ENCODE measurements around the gene MUC5AC.

MUC5AC gene

DNA sequence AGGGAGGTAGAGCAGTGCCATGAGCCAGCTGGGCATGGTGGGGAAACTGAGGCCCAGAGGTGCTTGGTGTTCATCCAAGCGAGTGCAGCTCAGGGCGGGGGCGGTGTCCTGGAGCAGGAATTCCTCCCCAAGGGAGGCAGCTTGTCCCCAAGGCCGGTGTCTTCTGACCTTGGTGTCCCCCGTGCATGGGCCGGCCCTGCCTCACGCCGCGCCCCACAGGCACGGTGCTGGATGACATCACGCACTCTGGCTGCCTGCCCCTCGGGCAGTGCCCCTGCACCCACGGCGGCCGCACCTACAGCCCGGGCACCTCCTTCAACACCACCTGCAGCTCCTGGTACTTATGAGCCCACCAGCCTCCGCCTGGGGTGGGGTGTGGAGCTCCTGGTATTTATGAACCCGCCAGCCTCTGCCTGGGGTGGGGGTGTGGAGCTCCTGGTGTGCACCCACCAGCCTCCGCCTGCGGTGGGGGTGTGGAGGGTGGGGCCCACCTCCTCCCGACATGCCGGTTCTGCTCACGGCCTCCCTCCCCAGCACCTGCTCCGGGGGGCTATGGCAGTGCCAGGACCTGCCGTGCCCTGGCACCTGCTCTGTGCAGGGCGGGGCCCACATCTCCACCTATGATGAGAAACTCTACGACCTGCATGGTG lies 71.8 kb downstream of the MUC5AC start:
- TF ChIP-seq NFRKB (IDR thresholded peaks at IDR 0.05): no peak
- TF ChIP-seq BHLHE40 (IDR thresholded peaks at IDR 0.05; ENCODE audit: borderline replicate concordance): no peak
- no peak for TF ChIP-seq FOXA1 (IDR thresholded peaks at IDR 0.05)
- TF ChIP-seq SP1 (IDR thresholded peaks at IDR 0.05): no peak
- CTCF ChIA-PET: no interaction called here
- POLR2A ChIA-PET: no interaction called here
- DNase-seq (ENCODE audit: extremely low spot score): no peak

DNA sequence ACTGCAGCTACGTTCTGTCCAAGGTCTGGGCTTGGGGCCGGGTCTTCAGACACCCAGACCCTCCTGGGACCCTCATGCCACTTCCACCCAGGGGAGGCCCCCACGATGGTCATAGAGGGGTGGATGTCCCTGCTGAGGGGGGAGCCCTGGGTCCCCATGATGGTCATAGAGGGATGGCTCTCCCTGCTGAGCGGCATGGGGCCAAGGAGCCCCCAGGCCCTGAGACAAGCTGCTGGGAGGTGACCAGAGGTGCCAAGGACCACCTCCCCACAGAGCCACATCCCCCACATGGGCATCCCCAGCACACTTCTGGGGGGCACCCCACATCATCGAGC lies 72.3 kb downstream of the MUC5AC start:
- POLR2A ChIA-PET: no interaction called here
- CTCF ChIA-PET: no interaction called here
- TF ChIP-seq HDGF (IDR thresholded peaks at IDR 0.05; ENCODE audit: borderline replicate concordance): no peak
- no peak for TF ChIP-seq SP1 (IDR thresholded peaks at IDR 0.05)
- no peak for TF ChIP-seq CTBP1 (IDR thresholded peaks at IDR 0.05; ENCODE audit: borderline replicate concordance)
- TF ChIP-seq NFRKB (IDR thresholded peaks at IDR 0.05): no peak
- TF ChIP-seq FOXK2 (IDR thresholded peaks at IDR 0.05): no peak
- TF ChIP-seq SUZ12 (IDR thresholded peaks at IDR 0.05): no peak
- no peak for DNase-seq (ENCODE audit: extremely low spot score)

DNA sequence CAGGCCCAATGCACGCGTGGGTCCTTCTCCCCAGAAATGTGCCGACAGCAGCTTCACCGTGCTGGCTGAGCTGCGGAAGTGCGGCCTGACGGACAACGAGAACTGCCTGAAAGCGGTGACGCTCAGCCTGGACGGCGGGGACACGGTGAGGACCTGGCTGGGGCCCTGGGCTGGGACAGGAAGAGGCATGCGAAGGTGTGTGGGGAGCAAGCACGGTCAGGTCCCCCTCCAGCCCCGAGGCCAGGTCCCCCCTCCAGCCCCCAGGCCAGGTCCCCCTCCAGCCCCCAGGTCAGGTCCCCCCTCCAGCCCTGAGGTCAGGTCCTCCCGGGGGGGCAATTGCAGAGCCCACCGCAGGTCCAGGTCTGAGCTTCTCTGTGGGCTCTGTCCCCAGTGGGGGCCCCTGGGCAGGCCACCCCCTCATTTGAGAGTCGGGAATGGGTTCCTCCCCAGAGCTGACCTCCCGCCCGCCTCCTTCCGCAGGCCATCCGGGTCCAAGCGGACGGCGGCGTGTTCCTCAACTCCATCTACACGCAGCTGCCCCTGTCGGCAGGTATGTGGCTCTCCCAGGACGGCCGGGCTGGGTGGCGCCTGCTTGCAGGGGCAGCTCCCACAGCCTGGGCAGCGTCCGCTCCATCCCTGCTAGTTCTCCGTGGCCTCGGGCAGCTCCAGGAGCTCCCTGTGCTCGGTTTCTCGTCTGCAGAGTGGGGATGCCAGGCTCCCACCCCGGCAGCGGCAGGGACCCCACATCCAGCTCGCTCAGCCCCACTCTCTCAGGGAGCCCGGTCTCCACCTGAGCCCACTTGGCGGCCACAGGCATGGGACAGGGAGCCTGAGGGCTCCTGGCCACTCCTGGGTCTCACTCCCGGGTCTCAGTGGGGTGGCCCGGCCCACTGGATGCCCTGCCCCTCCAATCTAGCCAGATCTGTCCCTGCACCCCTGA lies 73.0 kb downstream of the MUC5AC start:
- no peak for DNase-seq (ENCODE audit: extremely low spot score)
- no peak for TF ChIP-seq SP1 (IDR thresholded peaks at IDR 0.05)
- no peak for TF ChIP-seq LEF1 (IDR thresholded peaks at IDR 0.05; ENCODE audit: borderline replicate concordance)
- no peak for TF ChIP-seq L3MBTL2 (conservative IDR thresholded peaks at IDR 0.05)
- no peak for TF ChIP-seq ZNF384 (IDR thresholded peaks at IDR 0.05)
- TF ChIP-seq SUZ12 (IDR thresholded peaks at IDR 0.05): no peak
- TF ChIP-seq BHLHE40 (IDR thresholded peaks at IDR 0.05; ENCODE audit: borderline replicate concordance): no peak
- TF ChIP-seq FOXK2 (IDR thresholded peaks at IDR 0.05): no peak
- no peak for TF ChIP-seq ELF4 (IDR thresholded peaks at IDR 0.05)
- no peak for TF ChIP-seq FOXA1 (IDR thresholded peaks at IDR 0.05)
- POLR2A ChIA-PET: no interaction called here
- CTCF ChIA-PET: no interaction called here

DNA sequence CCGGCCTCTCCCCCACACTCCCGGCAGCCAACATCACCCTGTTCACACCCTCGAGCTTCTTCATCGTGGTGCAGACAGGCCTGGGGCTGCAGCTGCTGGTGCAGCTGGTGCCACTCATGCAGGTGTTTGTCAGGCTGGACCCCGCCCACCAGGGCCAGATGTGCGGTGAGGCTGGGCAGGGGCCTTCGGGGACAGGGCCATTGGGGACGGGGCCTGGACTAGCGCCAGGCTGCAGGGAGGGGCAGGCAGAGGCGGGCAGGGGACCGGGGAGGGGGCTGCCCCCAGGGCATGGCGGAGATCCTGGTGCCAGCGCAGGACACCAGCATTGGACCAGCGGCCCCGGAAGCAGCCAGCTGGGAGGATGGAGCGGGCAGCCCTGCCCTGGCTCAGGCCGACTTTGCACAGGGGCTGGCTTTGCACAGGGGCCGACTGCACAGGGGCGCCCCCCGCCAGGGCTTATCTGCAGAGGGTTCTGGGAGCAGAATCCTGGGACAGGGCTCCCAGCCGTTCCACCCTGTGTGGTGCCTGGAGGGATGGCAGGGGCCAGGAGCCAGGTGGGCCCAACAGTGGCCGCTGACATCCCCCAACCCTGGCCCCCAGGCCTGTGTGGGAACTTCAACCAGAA lies 73.8 kb downstream of the MUC5AC start:
- no peak for DNase-seq (ENCODE audit: extremely low spot score)
- ChIA-PET POLR2A (no interaction called here), CTCF (no interaction called here)
- TF ChIP-seq FOXK2 (IDR thresholded peaks at IDR 0.05): no peak
- no peak for TF ChIP-seq FOXM1 (IDR thresholded peaks at IDR 0.05; ENCODE audit: borderline replicate concordance)
- TF ChIP-seq, protein P1, sequence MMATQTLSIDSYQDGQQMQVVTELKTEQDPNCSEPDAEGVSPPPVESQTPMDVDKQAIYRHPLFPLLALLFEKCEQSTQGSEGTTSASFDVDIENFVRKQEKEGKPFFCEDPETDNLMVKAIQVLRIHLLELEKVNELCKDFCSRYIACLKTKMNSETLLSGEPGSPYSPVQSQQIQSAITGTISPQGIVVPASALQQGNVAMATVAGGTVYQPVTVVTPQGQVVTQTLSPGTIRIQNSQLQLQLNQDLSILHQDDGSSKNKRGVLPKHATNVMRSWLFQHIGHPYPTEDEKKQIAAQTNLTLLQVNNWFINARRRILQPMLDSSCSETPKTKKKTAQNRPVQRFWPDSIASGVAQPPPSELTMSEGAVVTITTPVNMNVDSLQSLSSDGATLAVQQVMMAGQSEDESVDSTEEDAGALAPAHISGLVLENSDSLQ (IDR thresholded peaks at IDR 0.05): no peak
- TF ChIP-seq HDGF (IDR thresholded peaks at IDR 0.05; ENCODE audit: borderline replicate concordance): no peak
- TF ChIP-seq NFRKB (IDR thresholded peaks at IDR 0.05): no peak
- TF ChIP-seq FOXA1 (IDR thresholded peaks at IDR 0.05): no peak
- TF ChIP-seq SP1 (IDR thresholded peaks at IDR 0.05): no peak

DNA sequence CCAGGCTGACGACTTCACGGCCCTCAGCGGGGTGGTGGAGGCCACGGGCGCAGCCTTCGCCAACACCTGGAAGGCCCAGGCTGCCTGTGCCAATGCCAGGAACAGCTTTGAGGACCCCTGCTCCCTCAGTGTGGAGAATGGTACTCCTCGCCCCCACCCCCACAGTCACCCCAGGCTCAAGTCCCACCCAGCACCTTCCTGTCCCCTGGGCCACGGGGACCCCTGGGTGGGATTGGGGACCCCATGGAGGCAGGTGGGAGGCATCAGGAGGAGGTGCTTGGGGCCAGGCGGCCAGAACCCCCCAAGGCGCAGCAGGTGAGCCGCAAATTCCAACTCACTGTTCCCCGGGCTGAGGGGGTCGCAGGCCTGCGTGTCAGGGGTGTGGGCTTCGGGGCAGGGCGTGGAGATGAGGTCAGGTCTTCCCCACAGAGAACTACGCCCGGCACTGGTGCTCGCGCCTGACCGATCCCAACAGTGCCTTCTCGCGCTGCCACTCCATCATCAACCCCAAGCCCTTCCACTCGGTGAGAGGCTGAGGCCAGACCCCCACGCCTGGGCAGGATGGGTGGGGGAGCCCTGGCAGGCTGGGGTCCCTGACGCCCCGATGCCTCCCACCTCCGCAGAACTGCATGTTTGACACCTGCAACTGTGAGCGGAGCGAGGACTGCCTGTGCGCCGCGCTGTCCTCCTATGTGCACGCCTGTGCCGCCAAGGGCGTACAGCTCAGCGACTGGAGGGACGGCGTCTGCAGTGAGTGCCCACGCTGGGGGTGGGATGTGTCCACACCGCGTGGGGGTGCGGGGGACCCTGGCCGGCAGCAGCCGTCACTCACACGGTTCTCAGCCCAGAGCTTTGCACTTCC lies 74.5 kb downstream of the MUC5AC start:
- ChIA-PET POLR2A (no interaction called here), CTCF (no interaction called here)
- TF ChIP-seq FOXA1 (IDR thresholded peaks at IDR 0.05) (no peak), NFRKB (IDR thresholded peaks at IDR 0.05) (no peak), SUZ12 (IDR thresholded peaks at IDR 0.05) (no peak), TARDBP (IDR thresholded peaks at IDR 0.05) (no peak), SP1 (IDR thresholded peaks at IDR 0.05) (no peak), L3MBTL2 (conservative IDR thresholded peaks at IDR 0.05) (no peak), LEF1 (IDR thresholded peaks at IDR 0.05; ENCODE audit: borderline replicate concordance) (no peak), FOXK2 (IDR thresholded peaks at IDR 0.05) (no peak), ZNF384 (IDR thresholded peaks at IDR 0.05) (no peak), ELF4 (IDR thresholded peaks at IDR 0.05) (no peak), FOXM1 (IDR thresholded peaks at IDR 0.05; ENCODE audit: borderline replicate concordance) (no peak)
- DNase-seq (ENCODE audit: extremely low spot score): no peak

DNA sequence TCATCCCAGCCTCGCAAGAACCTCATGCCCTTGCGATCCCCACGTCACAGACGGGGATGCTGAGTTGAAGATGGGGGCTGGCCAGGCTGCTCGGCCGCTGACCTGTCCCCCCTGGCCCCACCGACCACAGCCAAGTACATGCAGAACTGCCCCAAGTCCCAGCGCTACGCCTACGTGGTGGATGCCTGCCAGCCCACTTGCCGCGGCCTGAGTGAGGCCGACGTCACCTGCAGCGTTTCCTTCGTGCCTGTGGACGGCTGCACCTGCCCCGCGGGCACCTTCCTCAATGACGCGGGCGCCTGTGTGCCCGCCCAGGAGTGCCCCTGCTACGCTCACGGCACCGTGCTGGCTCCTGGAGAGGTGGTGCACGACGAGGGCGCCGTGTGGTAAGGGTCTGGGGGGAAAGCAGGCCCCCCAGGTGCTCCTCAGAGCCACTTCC lies 75.1 kb downstream of the MUC5AC start:
- no peak for TF ChIP-seq ZNF384 (IDR thresholded peaks at IDR 0.05)
- TF ChIP-seq, protein P1 (IDR thresholded peaks at IDR 0.05): no peak
- TF ChIP-seq BHLHE40 (IDR thresholded peaks at IDR 0.05; ENCODE audit: borderline replicate concordance): no peak
- TF ChIP-seq CTBP1 (IDR thresholded peaks at IDR 0.05; ENCODE audit: borderline replicate concordance): no peak
- no peak for TF ChIP-seq FOXA1 (IDR thresholded peaks at IDR 0.05)
- TF ChIP-seq SUZ12 (IDR thresholded peaks at IDR 0.05): no peak
- no peak for TF ChIP-seq FOXM1 (IDR thresholded peaks at IDR 0.05; ENCODE audit: borderline replicate concordance)
- TF ChIP-seq NFRKB (IDR thresholded peaks at IDR 0.05): no peak
- TF ChIP-seq ARNT (IDR thresholded peaks at IDR 0.05): no peak
- no peak for TF ChIP-seq HDGF (IDR thresholded peaks at IDR 0.05; ENCODE audit: borderline replicate concordance)
- TF ChIP-seq L3MBTL2 (conservative IDR thresholded peaks at IDR 0.05): no peak
- no peak for TF ChIP-seq TARDBP (IDR thresholded peaks at IDR 0.05)
- no peak for TF ChIP-seq LEF1 (IDR thresholded peaks at IDR 0.05; ENCODE audit: borderline replicate concordance)
- no peak for TF ChIP-seq FOXK2 (IDR thresholded peaks at IDR 0.05)
- ChIA-PET POLR2A (no interaction called here), CTCF (no interaction called here)
- DNase-seq (ENCODE audit: extremely low spot score): no peak

All from HEK293T (cell line).